Measurements from ENCODE around the gene YJU2.

GRCh38 chr19:4292515-4292914 is 45.6 kb downstream of the YJU2 start:
- TF ChIP-seq CTCF (IDR thresholded peaks at IDR 0.05) (no peak), NFIC (IDR thresholded peaks at IDR 0.05; ENCODE audit: borderline replicate concordance) (no peak), RFX5 (IDR thresholded peaks at IDR 0.05; ENCODE audit: low read length) (no peak), TAF1 (IDR thresholded peaks at IDR 0.05; ENCODE audit: borderline replicate concordance, low read depth, low read length) (no peak), EZH2phosphoT487 (IDR thresholded peaks at IDR 0.05; ENCODE audit: borderline replicate concordance, low read depth) (no peak), POLR2AphosphoS5 (IDR thresholded peaks at IDR 0.05; ENCODE audit: low read depth, low read length) (no peak), SIN3A (IDR thresholded peaks at IDR 0.05; ENCODE audit: borderline replicate concordance, low read depth, low read length) (no peak), FOXM1 (IDR thresholded peaks at IDR 0.05; ENCODE audit: low read depth) (no peak), REST (IDR thresholded peaks at IDR 0.05; ENCODE audit: low read depth, low read length) (no peak), FOXJ3 (CRISPR knock-in tag; IDR thresholded peaks at IDR 0.05) (no peak), RCOR1 (IDR thresholded peaks at IDR 0.05; ENCODE audit: low read length) (no peak), EP300 (IDR thresholded peaks at IDR 0.05; ENCODE audit: borderline replicate concordance in 1 of 2, low read depth in 1 of 2, low read length in 1 of 2) (no peak)

All from SK-N-SH (cell line).